HG02943 (cell line): ENCODE measurements around the gene TEX52.
"Not testable (repeated sequence)": the region's sequence is repeated elsewhere in the genome, so short reads cannot be mapped to it uniquely, and the experiment has no call there.

Source experiments
- ATAC-seq: cut with Tn5 transposase; IDR thresholded peaks from one replicate; pipeline ENCODE4 v1.9.1; 2021; ENCODE audit warnings: mild to moderate bottlenecking, low read depth, moderate library complexity; ENCODE audit not compliant: unreplicated experiment

The TEX52 gene

DNA sequence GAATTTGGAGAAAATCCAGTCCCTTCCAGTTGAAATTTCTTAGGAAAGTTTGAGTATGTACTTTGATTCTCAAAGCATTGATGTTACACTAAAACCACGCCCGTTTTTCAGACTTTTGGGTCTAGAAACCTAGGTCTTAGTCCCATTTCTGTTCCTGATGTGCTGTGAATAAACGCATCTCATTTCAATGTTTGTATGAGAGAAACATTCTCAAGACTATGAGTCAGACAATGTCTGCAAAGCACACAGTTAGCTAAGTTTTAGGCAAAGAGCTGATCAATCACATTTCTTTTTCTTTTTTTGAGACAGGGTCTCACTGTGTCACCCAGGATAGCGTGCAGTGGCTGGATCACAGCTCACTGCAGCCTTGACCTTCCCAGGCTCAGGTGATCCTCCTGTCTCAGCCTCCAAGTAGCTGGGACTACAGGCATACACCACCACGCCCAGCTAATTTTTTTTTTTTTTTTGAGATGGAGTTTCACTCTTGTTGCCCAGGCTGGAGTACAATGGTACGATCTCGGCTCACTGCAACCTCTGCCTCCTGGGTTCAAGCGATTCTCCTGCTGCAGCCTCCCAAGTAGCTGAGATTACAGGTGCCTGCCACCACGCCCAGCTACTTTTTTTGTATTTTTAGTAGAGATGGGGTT is 12.3 kb upstream of the TEX52 start:
- ATAC-seq: not testable (repeated sequence)

GRCh38 chr12:2864198-2864597 is 7.4 kb upstream of the TEX52 start:
- ATAC-seq: no peak

- not testable (repeated sequence) for ATAC-seq
These were observed 6.6 kb upstream of the TEX52 start for GRCh38 chr12:2863402-2863801.

DNA sequence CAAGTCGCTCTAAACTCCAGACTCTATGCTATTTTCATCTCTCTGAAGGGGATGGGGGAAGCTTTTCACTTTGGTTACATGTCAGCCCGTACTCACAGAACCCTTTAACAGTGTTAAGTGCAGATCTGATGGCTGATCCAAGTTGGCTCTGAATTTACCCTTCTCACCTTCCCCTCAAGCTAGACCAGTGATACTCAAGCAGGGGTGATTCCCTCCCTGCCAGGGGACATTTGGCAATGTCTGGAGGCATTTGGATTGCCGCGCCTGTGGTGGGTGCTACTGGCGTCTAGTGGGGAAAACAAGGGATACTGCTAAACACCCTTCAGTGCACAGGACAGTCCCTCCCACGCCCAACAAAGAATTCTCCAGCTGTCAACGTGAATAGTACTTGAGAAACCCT is 6.0 kb upstream of the TEX52 start:
- ATAC-seq: no peak

GRCh38 chr12:2860170-2860569 is 3.3 kb upstream of the TEX52 start:
- no peak for ATAC-seq

DNA sequence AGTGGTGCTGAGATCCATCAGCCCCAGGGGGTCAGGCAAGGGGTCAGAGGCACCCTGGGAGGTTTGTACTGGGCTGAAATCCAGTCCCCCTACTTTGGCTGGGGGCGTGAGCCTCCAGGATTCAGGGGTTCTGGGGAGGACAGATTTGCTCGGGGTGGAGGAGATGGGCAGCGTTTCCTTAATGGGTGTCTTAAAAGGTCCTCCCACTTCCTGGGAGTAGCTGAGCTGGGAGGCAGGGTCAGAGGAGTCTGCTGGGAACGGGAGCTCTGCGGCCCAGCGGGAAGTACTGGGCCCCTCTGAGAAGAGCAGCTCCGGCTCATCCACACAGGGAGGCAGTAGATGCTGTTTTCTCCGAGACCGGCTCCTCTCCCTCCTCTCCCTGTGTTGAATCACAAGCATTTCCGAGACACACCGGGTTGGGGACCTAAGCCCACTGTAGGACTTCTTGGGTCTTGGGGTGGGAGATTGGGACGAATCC is 2.1 kb upstream of the TEX52 start:
- ATAC-seq: no peak

DNA sequence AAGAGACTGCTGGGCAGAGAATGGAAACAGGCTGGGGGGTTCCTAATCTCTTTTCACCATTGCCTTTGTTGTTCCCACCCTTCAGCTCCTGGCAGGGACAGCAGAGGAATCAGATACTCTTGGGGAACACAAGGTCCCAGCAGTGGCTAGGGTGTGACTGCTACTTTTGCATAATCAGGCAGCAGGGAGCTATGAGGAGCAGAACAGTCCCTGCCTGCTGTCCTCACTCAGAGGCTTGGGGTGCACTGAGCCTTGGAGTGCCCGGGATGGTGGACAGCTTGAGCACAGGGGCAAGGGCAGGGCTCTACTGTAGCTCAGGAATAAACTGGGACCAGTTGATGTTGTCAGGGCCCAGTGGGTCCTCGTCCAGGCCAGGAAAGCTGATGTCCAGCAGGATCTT is 1.5 kb upstream of the TEX52 start:
- no peak for ATAC-seq

GRCh38 chr12:2857576-2857975 is 737 bp upstream of the TEX52 start:
- no peak for ATAC-seq

DNA sequence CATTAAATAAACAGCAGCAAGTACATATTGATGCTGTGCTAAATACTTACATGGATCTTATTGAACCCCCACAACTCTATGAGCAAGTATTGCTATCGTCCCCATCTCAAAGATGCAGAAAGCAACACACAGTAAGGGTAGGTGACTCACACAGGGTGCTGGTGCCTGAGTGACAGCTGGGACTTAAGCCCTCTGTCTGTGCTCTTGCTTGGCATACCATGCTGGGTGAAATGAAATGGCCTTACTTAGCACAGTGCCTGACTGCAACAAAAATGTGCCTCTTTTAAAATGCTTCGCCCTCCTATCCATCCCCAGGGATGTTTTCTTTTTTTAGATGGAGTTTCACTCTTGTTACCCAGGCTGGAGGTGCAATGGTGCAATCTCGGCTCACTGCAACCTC is 788 bp downstream of the TEX52 start:
- ATAC-seq: no peak

- ATAC-seq: no peak
These were observed 1.3 kb downstream of the TEX52 start for GRCh38 chr12:2855546-2855945.

- no peak for ATAC-seq
These were observed 2.0 kb downstream of the TEX52 start for GRCh38 chr12:2854669-2855453.

DNA sequence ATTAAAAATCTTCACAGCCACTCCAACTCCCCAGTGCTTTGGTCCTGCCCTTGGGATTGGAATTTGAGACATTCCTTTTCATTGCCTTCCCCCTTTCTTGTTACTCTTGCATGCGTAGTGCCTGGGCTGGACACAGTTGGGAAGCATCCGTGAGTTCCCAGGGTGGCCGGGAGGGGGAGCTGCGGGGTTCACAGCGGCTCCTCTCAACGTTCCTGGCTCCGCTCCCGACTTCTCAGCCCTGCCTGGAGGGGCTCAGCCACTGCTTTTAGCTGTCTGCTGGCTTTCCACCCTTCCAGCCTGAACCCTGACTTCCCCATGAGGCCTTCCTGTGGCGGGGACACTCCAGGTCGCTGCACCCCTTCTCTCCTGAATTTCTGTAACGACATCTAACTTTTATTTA is 3.2 kb downstream of the TEX52 start:
- no peak for ATAC-seq

GRCh38 chr12:2851931-2852330 is 4.9 kb downstream of the TEX52 start:
- ATAC-seq: no peak

DNA sequence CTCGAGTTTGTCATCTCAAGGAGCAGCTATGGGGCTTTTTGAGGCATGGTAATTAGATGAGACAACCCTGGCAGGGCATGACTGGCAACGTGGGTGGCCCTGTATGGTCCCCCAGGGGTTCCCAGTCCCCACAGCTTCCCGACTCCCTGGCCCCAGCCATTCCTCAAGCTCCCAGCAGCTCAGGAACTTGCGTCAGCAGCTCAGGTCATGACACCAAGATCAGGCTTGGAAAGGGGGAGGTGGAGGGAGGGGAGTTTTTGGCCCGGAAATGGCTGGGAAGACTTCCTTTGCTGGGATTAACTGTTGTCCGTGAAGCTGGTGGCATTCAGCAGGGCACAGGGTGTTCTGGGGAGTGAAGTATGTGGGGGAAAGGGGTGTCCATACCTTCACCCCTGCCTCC is 11.6 kb downstream of the TEX52 start:
- no peak for ATAC-seq

- no peak for ATAC-seq
These were observed 12.1 kb downstream of the TEX52 start for GRCh38 chr12:2844786-2845185.

DNA sequence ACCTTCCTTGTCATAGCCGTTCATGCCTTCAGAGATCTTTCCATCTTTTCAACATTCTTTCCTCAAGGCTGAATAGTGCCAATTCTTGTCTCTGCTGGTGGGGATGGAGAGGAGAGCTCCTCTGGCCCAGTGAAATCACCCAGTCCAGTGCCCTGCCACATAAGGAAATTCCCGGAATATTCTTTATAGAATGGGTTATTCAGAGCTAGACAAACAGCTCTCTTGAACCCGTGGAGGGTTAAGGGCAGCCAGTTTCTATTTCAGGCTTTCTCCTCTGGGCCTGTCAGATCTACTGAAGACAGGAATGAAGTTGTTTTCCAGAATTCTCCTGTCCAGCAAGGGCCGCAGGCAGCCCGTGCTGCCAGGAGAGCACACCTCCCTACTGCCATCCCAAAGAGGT is 13.9 kb downstream of the TEX52 start:
- ATAC-seq: no peak

DNA sequence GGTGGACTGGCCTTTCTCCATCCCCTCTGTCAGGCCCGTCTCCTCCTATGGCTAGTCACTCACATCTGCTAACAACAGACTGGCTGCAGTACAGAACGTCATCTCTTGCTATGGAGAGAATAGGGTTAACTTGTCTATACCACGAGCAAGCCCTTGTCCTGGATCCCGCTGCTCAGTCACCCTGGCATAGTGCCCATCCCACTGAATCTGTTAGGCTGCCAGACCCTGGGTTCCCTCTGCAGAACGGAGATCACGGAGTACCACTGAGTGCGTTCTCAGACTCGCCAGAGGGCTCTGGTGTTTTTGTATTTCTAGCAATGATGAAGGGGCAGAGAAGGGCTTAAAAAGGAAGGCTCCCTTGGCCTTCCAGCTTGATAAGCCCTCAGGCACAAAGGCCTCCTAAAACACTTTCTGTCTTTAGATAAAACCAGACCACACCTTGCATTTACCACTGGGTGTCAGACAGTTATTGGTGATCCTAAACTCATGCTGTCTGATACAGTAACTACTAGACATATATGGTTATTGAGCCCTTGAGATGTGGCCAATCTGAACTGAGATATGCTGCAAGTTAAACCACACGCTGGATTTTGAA is 15.7 kb downstream of the TEX52 start:
- ATAC-seq: no peak

DNA sequence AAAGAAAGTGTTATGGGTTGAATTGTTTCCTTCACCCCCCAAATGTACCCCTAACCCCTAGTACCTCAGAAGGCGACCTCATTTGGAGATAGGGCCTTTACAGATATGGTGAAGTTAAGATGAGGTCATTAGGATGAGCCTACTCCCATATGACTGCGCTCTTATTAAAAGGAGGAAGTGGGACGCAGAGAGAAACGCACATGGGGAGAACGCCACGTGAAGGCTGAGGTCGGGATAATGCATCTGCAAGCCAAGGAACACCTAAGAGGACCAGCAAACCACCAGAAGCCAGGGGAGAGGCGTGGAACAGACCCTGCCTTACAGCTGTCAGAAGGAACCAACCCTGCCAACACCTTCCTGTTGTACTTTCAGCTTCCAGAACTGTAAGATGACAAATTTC is 20.3 kb downstream of the TEX52 start:
- no peak for ATAC-seq

GRCh38 chr12:2835691-2836403 is 21.0 kb downstream of the TEX52 start:
- no peak for ATAC-seq

GRCh38 chr12:2834581-2835491 is 22.0 kb downstream of the TEX52 start, which contains the start of gene NRIP2:
Gene NRIP2, minus strand, starts transcription at chr12:2835035. Its CDS starts 52 bp downstream, at chr12:2834983.
- no peak for ATAC-seq
